ENCODE results near the gene PRSS27.

The PRSS27 gene

GRCh38 chr16:2761472-2761871, 41.4 kb upstream of the PRSS27 start:
- TF ChIP-seq, protein P1, sequence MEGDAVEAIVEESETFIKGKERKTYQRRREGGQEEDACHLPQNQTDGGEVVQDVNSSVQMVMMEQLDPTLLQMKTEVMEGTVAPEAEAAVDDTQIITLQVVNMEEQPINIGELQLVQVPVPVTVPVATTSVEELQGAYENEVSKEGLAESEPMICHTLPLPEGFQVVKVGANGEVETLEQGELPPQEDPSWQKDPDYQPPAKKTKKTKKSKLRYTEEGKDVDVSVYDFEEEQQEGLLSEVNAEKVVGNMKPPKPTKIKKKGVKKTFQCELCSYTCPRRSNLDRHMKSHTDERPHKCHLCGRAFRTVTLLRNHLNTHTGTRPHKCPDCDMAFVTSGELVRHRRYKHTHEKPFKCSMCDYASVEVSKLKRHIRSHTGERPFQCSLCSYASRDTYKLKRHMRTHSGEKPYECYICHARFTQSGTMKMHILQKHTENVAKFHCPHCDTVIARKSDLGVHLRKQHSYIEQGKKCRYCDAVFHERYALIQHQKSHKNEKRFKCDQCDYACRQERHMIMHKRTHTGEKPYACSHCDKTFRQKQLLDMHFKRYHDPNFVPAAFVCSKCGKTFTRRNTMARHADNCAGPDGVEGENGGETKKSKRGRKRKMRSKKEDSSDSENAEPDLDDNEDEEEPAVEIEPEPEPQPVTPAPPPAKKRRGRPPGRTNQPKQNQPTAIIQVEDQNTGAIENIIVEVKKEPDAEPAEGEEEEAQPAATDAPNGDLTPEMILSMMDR (IDR thresholded peaks at IDR 0.05; ENCODE audit: low read length), result no peak
- TF ChIP-seq EZH2 (IDR thresholded peaks at IDR 0.05; ENCODE audit: borderline replicate concordance, low read length), result no peak
- H3K9me3 ChIP-seq (ENCODE audit: low read length), result no peaks in the 10 kb centered on the region
- H2AFZ ChIP-seq (ENCODE audit: low read length), result no peak overlapping the region
- no peaks in the 10 kb centered on the region for H4K20me1 ChIP-seq (ENCODE audit: insufficient read depth, low read length)
- H3K27me3 ChIP-seq (ENCODE audit: insufficient read depth, low read length), result no peaks in the 10 kb centered on the region
- no peak overlapping the region for H3K27ac ChIP-seq (ENCODE audit: low read depth, low read length, poor library complexity, severe bottlenecking)
- peaks cover 12% of the 10 kb centered on the region for H3K79me2 ChIP-seq (ENCODE audit: insufficient read depth, low read length)
- no peak overlapping the region for H3K9ac ChIP-seq (ENCODE audit: low read length)
- H3F3A ChIP-seq (ENCODE audit: insufficient read depth, low read length), result no peaks in the 10 kb centered on the region
- no peak overlapping the region for H3K4me3 ChIP-seq (ENCODE audit: low read depth, low read length, poor library complexity, severe bottlenecking)
- no peaks in the 10 kb centered on the region for H3K4me1 ChIP-seq (ENCODE audit: insufficient read depth, low read length, severe bottlenecking)
- H3K36me3 ChIP-seq (ENCODE audit: insufficient read depth, low read length), result peaks cover 100% of the 10 kb centered on the region
- no peak overlapping the region for H3K4me2 ChIP-seq (ENCODE audit: low read length)
- H3K9me2 ChIP-seq (ENCODE audit: low read depth, low read length), result no peaks in the 10 kb centered on the region

DNA sequence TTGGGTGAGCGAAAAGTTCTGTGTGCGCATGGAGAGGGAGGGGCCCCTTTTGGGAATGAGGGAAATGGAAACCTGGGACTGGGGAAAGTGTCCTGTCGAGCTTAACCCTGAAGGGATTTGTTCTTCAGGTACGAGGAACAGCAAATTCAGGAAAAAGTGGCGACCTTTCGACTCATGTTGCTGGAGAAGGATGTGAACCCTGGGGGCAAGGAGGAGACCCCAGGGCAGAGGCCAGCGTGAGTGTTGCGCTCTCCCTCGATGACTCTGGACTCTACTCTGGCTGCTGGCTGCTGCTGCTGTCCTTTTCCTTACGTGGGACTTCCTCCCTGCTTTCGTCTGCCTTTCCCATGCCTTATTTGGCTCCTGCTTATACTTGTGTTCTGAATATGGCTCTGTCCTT, 37.3 kb upstream of the PRSS27 start:
- Histone ChIP-seq H3K36me3 (ENCODE audit: insufficient read depth, low read length) (peaks cover 93% of the 10 kb centered on the region), H3K9me2 (ENCODE audit: low read depth, low read length) (no peaks in the 10 kb centered on the region), H3K9me3 (ENCODE audit: low read length) (no peaks in the 10 kb centered on the region), H3F3A (ENCODE audit: insufficient read depth, low read length) (no peaks in the 10 kb centered on the region), H3K4me3 (ENCODE audit: low read depth, low read length, poor library complexity, severe bottlenecking) (no peak overlapping the region), H3K4me1 (ENCODE audit: insufficient read depth, low read length, severe bottlenecking) (peaks cover 19% of the 10 kb centered on the region), H4K20me1 (ENCODE audit: insufficient read depth, low read length) (peaks cover 7% of the 10 kb centered on the region), H3K4me2 (ENCODE audit: low read length) (no peak overlapping the region), H3K79me2 (ENCODE audit: insufficient read depth, low read length) (peaks cover 48% of the 10 kb centered on the region), H2AFZ (ENCODE audit: low read length) (no peak overlapping the region), H3K9ac (ENCODE audit: low read length) (no peak overlapping the region), H3K27me3 (ENCODE audit: insufficient read depth, low read length) (no peaks in the 10 kb centered on the region), H3K27ac (ENCODE audit: low read depth, low read length, poor library complexity, severe bottlenecking) (no peak overlapping the region)
- no peak for TF ChIP-seq EZH2 (IDR thresholded peaks at IDR 0.05; ENCODE audit: borderline replicate concordance, low read length)
- TF ChIP-seq, protein P1 (IDR thresholded peaks at IDR 0.05; ENCODE audit: low read length), result no peak

- Histone ChIP-seq H3K79me2 (ENCODE audit: insufficient read depth, low read length) (peaks cover 48% of the 10 kb centered on the region), H4K20me1 (ENCODE audit: insufficient read depth, low read length) (peaks cover 7% of the 10 kb centered on the region), H3K9me2 (ENCODE audit: low read depth, low read length) (no peaks in the 10 kb centered on the region), H3K27ac (ENCODE audit: low read depth, low read length, poor library complexity, severe bottlenecking) (no peak overlapping the region), H3K36me3 (ENCODE audit: insufficient read depth, low read length) (peaks cover 85% of the 10 kb centered on the region), H3K27me3 (ENCODE audit: insufficient read depth, low read length) (no peaks in the 10 kb centered on the region), H3K4me2 (ENCODE audit: low read length) (no peak overlapping the region), H3K9me3 (ENCODE audit: low read length) (no peaks in the 10 kb centered on the region), H3K4me1 (ENCODE audit: insufficient read depth, low read length, severe bottlenecking) (peaks cover 25% of the 10 kb centered on the region), H3K9ac (ENCODE audit: low read length) (no peak overlapping the region), H2AFZ (ENCODE audit: low read length) (no peak overlapping the region), H3K4me3 (ENCODE audit: low read depth, low read length, poor library complexity, severe bottlenecking) (no peak overlapping the region), H3F3A (ENCODE audit: insufficient read depth, low read length) (no peaks in the 10 kb centered on the region)
- TF ChIP-seq, protein P1 (IDR thresholded peaks at IDR 0.05; ENCODE audit: low read length), result no peak
These were observed 36.4 kb upstream of the PRSS27 start for GRCh38 chr16:2756288-2757015.
